Measurements from ENCODE around the gene PRKCE.

GRCh38 chr2:46143429-46144132 is 492.1 kb downstream of the PRKCE start:
- TF ChIP-seq CTCF (IDR thresholded peaks at IDR 0.05) (no peak), POLR2A (IDR thresholded peaks at IDR 0.05) (no peak)
